Measurements from ENCODE around the gene OVAAL.
"Not testable (repeated sequence)": the region's sequence is repeated elsewhere in the genome, so short reads cannot be mapped to it uniquely, and the experiment has no call there.

Gene OVAAL

GRCh38 chr1:180540697-180541594 is 17.8 kb upstream of the OVAAL start:
- DNase-seq: no peak

- no peak for DNase-seq
Measured at GRCh38 chr1:180542113-180542837, 16.5 kb upstream of the OVAAL start.

DNA sequence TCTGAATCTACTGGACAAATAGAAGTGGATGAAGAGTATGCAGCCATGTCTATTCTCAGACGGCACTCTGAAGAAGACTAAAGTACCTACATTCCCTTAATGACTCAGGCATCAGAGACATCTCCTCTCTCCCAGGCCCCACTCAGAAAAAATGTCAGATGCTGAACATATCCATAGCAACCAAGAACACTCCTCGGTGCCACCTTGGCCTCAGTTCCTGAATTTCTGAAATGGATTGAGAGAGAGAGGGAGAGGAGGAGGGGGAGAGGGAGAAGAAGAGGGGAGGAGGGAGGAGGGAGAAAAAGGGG is 16.0 kb upstream of the OVAAL start:
- DNase-seq: no peak

- no peak for DNase-seq
Measured at GRCh38 chr1:180544050-180544449, 14.7 kb upstream of the OVAAL start.

DNA sequence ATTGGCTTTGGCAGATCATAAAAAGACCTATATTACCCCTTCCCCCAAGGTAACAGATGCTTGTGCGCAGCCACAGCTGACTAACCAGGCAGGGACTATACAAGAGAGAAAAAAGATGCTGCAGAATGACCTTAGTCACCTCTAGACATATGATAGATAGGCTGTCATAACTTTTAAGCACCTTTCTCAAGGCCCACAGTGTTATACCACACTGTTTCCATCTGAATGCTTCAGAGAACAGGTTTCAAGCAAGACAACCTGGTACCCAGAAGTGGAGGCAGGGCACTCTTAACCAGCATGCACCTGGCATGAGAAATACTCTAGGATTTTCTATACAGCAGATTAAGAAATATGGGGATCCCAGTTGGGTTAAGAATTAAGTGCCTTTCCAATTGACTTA is 12.8 kb upstream of the OVAAL start:
- no peak for DNase-seq

DNA sequence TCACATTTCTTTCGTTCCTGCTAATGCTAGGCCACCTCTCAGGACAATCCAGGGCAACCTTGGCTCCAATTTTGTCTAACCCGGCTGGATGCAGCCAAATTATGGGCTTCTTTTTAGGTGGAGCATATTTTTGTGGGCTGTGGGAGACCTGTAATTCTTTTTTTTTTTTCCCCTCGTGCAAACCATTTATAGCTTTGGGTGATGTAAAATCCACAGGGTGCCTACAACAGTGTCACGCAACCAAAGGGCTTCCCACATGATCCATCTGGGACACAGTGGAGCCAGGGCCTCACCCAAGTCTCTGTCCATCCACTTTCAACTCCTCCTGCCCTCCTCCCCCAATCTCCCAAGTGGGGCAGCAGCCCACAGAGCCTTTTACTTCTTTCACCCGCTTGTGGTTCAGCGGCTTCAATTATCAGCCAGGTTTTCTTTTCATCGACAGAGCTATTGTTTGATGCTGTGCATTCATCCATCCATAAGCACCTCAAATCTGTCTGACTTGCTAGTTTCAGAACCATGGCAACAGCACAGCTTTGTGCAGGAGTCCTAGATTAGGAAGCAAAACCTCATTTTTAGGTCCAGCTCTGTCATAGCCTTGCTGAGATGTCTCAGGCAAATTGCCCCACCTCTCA is 10.0 kb upstream of the OVAAL start:
- DNase-seq: no peak

- DNase-seq: not testable (repeated sequence)
Measured at GRCh38 chr1:180549770-180550169, 9.0 kb upstream of the OVAAL start.

- DNase-seq: no peak
Measured at GRCh38 chr1:180550241-180550640, 8.5 kb upstream of the OVAAL start.

DNA sequence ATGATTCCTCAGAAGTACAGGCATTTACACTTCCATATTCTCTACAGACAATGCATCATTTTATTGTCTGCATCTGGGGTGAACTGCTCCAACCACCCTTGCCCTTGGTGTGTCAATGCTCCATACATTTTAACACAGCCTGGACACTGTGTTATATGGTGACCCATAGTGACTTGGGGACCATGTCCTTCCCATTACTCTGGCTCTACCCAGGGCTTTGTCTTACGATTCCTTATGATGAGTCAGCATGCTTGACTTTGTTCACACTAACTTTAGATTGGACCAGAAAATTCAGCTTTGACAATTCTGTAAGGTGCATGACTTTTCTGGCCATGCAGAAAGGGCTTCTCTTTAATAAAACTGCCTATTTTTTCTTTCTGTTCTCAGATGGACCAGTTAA is 6.8 kb upstream of the OVAAL start:
- DNase-seq: no peak

DNA sequence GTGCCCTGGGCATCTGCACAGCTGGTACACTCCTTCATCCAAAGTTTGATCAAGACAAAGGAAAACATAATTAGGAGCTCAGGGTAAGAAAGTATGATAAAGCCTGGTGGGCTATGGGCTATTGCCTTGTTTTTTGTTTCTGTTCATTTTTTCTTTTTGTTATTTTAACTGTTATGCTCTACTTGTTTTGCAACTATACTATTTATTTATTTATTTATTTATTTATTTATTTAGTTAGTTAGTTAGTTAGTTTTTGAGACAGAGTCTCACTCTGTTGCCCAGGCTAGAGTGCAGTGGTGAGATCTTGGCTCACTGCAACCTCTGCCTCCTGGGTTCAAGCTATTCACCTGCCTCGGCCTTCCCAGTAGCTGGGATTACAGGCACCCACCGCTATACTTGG is 5.7 kb upstream of the OVAAL start:
- DNase-seq: not testable (repeated sequence)

DNA sequence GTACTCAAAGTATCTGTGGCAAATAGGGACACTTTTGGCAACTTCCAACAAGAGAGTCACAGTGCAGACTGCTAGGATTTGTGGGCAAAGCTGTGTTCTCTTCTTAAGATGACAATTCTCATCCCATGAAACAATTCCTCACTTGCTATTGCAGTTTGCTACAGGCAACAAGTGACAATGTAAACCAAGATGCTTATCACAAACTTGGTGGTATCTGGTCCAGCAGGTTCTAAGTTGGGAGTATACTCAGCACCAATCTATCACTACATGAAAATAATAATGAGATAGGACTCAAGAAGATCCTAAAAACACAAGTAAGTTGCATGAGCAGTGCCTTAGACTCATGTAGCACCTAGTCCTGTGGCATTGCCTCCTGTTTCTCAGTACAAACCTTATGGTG is 3.4 kb upstream of the OVAAL start:
- no peak for DNase-seq

DNA sequence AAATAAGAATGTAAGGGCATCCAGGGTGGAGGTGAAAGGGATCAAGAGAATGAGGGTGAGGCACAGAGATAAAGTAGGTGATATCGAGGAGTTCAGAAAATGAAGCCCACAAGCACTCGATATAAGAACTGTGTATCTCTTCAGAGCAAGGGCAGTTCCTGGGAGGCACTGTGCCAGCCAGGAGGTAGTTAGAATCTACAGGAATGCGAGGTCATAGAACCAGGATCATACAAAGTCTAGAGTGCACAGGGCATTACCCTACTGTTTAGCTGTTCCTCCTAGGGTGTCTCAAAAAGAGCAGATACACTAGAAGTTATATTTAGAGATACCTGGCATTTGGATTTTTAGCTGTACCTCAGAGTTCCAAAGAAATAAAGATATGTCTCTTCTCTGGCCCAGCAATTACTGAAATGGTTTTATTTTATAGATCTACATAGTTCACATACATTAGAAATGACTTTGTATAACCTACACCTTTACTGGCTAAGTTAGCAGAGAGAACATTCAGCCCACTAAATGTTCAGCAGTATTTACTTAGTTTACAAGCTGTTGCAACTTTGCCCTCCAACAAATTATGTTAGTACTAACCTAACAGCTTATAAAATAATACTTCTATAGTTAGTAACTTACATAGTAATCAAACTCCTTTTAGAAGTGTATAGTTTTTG is 1.6 kb downstream of the OVAAL start:
- no peak for DNase-seq

DNA sequence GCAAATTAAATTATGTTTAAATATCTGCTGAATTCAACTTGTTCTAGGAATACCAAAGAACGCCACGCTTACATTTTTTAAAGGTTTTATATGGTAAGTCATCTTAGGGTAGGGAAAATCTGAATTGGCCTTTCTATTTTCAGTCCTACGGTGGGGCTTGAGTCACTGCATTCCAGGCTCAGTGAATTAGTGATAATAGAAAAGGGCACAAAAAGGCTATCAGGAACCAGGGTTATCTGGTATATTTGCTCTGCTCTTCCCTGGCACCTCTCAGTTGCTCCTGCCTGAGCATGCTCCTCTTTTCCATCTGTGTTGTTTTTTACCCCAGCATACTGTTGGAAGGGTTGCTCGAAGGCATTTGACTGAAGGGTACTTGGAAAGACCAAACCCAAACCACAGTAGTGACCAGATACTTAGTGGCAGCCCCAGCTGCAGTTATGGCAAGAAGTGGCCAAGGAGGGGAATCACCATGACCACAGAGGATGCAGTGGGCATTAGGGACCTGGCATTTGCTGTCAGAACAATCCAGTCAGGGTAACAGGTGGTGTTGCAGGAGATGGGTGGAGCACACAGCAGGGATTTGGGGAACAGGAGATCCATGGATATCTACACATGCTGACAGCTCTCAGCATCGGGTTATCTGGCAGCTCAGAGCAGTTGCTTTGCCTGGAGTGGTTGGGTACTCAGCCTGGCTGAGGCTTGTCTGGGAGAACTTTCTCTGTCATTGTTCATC is 2.3 kb downstream of the OVAAL start:
- DNase-seq: no peak

DNA sequence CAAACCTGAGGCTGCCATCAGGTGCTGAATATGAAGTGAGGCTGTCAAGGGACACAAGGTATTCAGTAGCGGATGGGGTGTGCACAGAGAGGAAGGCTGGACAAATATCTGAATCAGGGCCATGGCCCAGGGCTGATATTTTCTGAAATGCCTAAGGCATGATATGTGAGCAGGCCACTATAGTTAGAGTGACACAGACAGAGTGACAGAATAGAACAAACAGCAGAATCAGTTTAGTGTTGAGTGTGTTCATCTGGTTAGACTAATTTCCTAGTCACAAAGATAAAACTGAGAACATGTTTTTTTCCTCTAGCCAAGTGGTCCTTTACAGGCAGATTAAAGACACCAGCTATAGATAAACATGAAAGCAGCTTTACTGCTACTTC is 3.9 kb downstream of the OVAAL start:
- DNase-seq: no peak

- no peak for DNase-seq
Measured at GRCh38 chr1:180563026-180563827, 4.5 kb downstream of the OVAAL start.

- no peak for DNase-seq
Measured at GRCh38 chr1:180565121-180565871, 6.5 kb downstream of the OVAAL start.

GRCh38 chr1:180566026-180566425 is 7.3 kb downstream of the OVAAL start:
- DNase-seq: no peak

DNA sequence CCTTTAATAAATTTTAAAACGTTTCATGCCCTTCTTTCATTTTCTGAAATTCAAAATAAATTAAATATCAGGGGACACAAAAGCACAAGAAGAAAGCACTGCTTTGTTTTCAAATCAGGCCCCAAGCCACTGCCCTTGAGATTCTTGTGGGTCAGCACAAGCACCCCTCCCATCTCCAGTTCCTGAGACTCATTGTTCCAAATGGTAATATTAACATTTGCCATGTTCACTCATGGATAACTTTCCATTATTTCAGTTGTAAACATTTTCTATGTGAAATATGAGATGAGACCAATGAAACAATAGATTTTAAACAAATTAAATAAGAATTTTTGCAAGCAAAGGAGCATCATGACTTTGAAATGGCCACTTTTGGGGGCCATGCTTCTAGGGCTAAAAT is 7.7 kb downstream of the OVAAL start:
- no peak for DNase-seq

- DNase-seq: no peak
Measured at GRCh38 chr1:180567654-180568053, 8.9 kb downstream of the OVAAL start.

GRCh38 chr1:180568184-180568583 is 9.4 kb downstream of the OVAAL start:
- DNase-seq: no peak
